NCI-H2196 treated with DMSO at 0.1 percent for 48 hours (cell line): ENCODE measurements around the gene FOXP4.

Source experiments
- DNase-seq: peaks from one replicate; lab custom pipeline; 2025; ENCODE audit not compliant: unreplicated experiment; lab: John Stamatoyannopoulos, UW

FOXP4 gene

GRCh38 chr6:41561931-41562911, 16.0 kb downstream of the FOXP4 start:
- no peak for DNase-seq

DNA sequence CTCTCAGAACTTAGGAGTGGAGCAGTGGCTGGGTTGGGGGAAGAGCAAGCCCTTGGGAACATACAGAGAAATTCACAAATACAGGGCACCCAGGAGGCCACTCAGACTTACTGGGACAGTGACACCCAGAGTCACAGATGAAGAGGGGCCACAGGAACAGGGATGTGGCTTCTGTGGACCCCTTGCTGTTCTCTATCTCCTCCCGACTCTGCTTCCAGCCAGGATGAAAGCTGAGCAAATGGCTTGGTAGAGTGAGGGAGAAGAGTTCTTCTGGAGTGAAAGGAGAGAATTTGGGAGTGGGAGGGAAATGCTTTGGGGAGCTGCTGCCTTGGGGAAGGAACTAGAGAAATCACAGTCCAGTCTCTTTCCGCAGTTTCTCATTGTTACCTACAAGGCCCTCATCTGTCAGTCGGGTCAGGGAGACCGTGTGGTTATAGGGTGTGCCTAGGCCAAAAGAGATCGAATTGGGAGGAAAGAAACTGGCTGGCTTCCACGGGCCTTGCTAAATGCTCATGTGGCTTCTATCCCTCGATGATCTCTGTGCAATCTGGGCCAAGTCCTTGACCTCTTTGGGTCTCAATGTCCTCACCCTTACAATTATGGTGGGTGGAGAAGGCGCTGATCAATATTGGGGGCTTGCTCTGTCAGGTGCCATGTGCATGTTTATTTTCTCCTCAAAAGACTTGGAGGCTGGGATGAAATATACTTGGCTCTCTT, 17.0 kb downstream of the FOXP4 start:
- DNase-seq, result no peak

DNA sequence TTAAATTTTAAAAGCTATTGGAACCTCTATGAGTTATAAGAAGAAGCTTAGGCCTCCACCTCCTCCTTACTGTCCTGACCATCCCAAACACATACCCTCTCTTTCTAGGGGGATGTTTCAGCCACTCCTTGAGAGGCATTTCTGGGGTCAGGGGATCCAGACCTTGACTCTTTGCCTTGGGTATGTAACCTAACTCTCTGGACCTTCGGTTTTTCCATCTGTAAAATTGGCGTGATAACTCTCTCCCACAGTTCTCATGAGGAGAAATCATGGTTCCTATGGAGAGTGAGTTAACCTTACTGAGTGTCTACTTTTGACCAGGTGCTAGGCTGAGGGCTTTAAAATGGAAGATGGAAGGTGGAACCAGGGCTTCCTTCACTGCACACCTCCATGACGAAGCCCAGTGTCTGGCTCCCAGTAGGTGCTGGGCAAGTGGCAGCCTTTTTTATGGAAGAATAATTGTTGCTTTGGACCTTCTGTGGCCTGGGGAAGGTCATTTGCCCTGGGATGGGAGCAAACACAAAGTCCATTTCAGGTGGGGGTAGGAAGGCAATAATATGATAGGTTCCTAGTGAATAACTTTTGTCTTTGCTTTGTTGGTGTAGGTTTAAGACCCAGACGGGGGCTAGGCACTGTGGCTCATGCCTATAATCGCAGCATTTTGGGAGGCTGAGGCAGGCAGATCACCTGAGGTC, 18.4 kb downstream of the FOXP4 start:
- DNase-seq, result no peak

- no peak for DNase-seq
Observed at GRCh38 chr6:41565701-41566100, 19.5 kb downstream of the FOXP4 start.

- no peak for DNase-seq
Observed at GRCh38 chr6:41566961-41567360, 20.8 kb downstream of the FOXP4 start.

GRCh38 chr6:41567684-41568083, 21.5 kb downstream of the FOXP4 start:
- no peak for DNase-seq

DNA sequence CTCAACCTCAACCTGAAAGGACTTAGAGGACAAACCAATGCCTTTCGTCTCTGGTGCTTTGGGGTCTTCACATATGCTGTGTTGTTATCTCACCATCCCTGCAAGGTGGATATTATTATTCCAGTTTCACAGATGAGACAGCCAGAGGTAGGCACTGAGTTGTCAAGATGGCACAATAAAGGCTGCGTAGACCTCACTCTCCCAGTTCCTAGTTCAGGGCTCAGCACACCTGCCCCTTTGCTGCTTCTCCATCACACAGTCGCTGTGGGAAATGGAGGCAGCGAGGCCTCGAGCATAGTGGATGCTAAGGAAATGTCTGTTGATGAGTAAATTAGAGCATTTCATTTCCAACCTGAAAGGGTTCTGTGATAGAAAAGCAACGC, 22.0 kb downstream of the FOXP4 start:
- DNase-seq, result no peak

DNA sequence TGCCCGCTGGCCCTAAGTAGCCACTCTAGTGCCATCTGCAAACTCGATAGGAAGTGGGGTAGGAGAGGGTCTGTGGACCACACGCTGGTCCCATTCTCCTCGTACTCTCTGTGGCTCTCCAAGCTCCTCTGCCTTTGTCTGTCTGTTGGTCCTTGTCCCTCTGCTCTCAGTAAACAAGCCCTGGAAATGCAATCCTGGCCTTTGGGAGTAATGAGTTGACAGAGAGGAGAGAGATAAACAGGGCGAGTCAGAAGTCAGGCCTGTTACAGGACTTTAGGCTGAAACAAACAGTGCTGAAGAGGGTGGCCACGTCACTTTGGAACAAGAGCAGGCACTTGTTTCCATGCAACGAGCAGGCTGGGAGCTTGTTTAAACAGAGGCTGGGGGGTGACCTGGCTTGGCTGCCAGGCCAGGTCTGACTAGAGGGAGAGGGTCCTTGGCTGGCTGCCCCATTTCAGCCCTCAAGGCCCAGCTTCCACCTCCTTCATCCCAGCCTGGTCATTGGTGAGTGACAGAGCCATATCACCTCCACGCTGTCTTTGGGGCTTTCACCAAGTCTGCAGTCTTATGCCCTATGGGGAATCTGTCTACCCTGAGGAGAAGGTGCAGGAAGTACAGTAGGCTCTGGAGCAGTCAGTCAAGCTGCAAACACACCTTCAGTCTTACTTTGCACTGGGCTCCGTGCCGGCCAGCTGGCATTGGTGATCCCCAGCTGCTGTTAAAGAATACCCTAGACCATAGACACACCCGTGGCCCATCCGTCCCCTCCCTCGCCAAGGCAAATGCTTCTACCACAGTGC, 22.6 kb downstream of the FOXP4 start:
- DNase-seq, result peak; percentile 90

DNA sequence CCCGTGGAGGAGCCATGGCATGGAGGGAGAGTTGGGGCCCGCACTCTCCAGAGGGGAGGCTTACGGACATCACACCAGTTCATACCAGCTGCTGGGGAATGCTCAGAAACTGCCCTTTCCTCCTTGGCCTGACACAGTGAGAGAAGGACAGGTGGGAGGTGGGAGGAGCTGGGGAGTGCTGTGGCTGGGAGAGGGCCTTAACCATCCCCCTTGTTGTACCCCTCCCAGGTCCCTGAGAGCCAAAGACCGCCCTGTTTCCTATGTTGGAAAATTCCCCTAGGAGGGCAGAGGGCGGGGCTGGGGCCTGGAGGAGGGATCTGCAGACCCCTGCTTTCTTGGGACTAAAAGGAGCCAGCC, 24.1 kb downstream of the FOXP4 start:
- no peak for DNase-seq

DNA sequence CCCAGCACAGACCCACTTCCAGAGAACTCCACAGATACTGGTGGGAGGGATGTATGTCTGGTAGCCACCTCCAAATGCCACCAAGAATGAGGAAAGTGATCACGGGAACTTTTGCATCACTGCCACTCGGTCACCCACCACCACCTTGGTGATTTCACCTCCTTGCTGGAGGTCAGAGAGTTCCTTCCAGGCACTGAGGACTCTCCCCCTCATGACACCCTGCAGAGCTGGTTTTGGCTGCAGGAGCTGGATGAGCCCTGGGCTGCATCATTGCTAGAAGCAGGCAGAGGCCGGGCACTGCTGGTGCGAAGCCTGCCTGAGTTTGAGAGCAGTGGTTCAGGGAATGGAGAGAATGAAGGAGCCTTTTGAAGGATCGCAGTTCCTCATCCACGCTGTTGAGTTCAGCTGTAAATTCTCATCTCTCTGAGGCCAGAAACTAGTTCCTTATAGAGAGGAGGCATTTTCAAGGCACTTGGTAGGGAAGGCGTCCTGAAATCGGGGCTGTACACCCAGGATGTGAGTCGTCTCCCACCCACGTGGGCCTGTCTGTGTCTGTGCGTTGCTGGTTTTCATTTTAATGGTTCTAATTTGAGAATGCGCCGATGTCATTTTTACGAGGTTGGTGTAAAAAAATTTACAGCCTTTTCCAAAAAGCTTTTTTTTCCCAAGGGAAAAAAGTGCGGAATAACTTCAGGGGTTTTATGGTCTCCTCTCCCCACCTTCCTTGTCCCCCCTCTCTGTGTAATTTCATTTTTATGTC, 25.0 kb downstream of the FOXP4 start:
- DNase-seq, result no peak

GRCh38 chr6:41572613-41573012, 26.4 kb downstream of the FOXP4 start:
- DNase-seq, result no peak

DNA sequence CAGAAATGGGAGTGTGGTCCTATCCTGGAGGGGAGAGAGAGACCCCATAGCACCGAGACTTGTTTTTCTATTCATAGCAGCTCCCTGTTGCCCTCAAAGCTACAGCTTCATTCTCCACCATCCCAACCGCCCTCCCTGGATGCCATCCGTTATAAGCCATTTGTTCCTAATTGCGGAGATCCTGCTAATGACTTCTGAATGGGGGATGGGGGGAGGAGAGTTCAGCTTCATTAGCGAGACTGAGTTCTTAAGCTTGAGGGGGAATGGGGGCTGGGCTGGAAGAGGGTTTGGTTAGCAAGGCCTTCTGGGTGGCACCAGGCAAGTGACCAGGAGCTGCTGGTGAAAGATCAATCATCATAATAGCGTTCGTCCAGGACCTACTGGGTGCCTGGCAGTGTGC, 27.1 kb downstream of the FOXP4 start:
- DNase-seq, result no peak

DNA sequence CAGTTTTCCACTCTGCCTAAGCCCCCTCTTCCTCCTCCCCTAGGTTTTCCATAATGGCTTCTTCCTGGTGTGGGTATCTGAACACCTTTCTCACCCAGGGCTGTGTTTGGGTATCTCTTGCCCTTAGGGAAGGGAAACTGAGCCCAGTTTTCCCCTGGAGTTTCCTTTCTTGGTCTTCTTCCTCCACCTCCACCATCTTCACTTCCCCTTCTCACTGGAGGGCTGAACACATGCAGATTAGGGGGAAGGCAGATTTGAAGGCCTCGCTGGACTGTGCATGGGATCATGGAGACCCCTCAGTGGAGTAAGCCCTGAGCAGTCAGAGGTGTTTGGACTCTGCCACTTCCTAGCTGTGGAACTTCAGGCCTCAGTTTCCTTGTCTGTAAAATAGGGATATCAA, 27.8 kb downstream of the FOXP4 start:
- no peak for DNase-seq

DNA sequence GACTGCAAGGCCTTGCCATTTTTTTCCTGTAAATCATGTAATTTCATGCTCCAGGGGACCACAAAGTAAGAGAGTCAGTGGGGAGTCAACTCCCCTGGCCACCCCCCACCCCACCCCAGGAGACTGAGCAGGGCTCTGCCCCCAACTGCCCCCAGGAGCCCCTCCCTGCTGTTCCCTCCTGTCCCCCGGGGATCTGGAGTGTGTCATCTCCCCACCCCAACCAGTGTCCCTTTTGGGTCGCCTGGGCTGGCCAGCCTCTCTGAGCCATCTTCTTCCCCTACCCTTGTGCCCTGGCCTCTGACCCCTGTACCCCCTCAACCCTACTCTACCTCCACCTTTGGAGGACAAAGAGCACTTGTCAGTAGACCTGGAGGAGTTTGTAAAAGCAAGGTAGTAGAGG, 29.4 kb downstream of the FOXP4 start:
- DNase-seq, result no peak

GRCh38 chr6:41576667-41577066, 30.5 kb downstream of the FOXP4 start:
- DNase-seq, result no peak

GRCh38 chr6:41577356-41578216, 31.4 kb downstream of the FOXP4 start:
- DNase-seq, result peak; percentile 86

DNA sequence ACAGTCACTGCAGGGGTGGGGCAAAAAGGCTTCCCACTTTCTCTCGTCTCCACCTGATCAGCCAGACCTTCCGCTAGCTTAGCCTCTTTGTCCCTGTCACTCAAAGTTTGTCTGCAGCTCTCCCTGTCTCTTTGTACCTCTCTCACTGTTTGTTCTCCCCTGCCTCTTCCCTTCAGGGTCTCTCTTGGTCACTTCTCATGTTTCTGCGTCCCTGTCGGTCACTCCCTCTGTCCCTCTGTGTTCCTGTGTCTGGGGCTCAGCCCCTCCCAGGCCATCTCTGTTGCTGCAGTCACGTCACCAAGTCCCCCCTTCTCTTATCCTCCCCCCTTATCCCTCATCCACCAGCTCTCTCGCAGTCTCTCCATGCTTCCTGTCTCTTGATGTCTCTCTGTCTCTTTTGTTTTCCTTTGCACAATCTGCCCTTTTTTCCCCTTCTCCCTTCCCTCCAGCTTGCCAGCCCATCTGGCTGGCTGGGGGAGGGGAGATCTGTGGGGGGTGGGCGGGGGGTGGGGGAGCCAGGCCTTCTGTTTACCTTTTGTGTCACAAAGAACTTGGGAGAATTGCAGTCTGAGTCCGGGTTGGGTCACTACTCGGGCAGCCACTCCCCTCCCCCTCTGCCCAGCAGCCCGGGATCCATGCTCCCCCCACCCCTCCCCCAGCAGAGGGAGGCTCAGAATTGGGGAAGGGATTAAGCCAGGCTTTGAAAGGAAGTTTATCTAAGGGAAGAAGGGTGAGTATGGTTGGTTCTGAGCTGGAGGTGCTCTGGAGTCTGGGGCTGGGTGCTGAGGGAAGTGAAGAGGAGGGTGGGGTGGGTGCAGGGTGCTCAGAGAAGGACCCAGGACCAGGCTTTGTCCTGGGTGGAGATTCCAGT, 32.3 kb downstream of the FOXP4 start:
- peak; percentile 86 for DNase-seq

DNA sequence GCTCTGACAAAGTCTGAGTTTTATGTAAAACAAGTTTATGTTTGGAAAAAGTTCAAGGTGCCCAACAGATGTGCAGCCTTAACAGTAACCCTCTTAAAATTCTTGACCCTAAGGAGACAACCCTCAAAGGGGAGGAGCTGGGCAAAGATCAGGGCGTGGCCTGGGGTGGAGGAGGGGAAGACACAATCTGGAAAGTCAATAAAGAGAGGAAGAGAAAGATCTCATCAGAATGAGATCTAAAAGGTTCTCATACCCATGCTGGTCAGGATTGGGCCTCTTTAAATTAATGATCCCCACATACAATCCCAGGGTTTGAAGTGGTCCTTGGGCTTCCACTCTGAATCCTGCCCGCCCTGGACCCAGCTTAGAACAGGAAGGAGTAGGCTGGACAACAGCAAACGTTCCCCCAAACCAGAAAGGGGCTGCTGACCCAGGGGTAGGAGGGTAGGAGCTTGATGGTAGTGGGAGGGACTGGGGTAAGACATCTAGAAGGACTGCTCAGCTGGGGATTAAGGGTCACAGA, 33.0 kb downstream of the FOXP4 start:
- no peak for DNase-seq
